OCI-LY3 (cell line): ENCODE results near the gene ERC1.
A peak's percentile ranks its signal among the peaks of the same experiment; 100 is the strongest.

Experiments used
- H2AFZ ChIP-seq: fragments of 200-600, 300-600 bp; shearing (Covaris generic); 2 replicates; pipeline ENCODE4 v1.6.0; 2014; ENCODE audit warnings: antibody characterized with exemption, low read depth, low read length
- H3K27ac ChIP-seq: fragments of 200-600, 300-600 bp; sonication (generic); 2 replicates; pipeline ENCODE4 v1.5.1; 2014; ENCODE audit warnings: mild to moderate bottlenecking, low read length, moderate library complexity, mixed read lengths
- H3K27me3 ChIP-seq: fragments of 200-600, 300-600 bp; sonication (generic); 2 replicates; pipeline ENCODE4 v1.6.1; 2014; ENCODE audit warnings: low read depth, low read length, mixed read lengths
- H3K36me3 ChIP-seq: fragments of 200-600, 300-600 bp; sonication (generic); replicated peaks from 2 replicates; pipeline ENCODE3; 2014; ENCODE audit warnings: low read depth, low read length, mixed read lengths
- H3K4me1 ChIP-seq: fragments of 300-600, 200-600 bp; sonication (generic); 2 replicates; pipeline ENCODE4 v1.6.1; 2014; ENCODE audit warnings: low read length, mixed read lengths
- H3K4me2 ChIP-seq: fragments of 200-600, 300-600 bp; sonication (generic); 2 replicates; pipeline ENCODE4 v1.6.1; 2014; ENCODE audit warnings: low read length, mixed read lengths
- H3K4me3 ChIP-seq: fragments of 300-600, 200-600 bp; sonication (generic); 2 replicates; pipeline ENCODE4 v1.5.1; 2014; ENCODE audit warnings: antibody characterized with exemption, mild to moderate bottlenecking, low read length, moderate library complexity
- H3K79me2 ChIP-seq: fragments of 300-600, 200-600 bp; shearing (Covaris generic); 2 replicates; pipeline ENCODE4 v1.6.1; 2014; ENCODE audit warnings: mild to moderate bottlenecking, low read length, mixed read lengths
- H3K9ac ChIP-seq: fragments of 300-600, 200-600 bp; shearing (Covaris generic); 2 replicates; pipeline ENCODE4 v1.6.0; 2014; ENCODE audit warnings: mild to moderate bottlenecking, low read length, moderate library complexity
- H3K9me3 ChIP-seq: fragments of 200-600, 300-600 bp; shearing (Covaris generic); 2 replicates; pipeline ENCODE4 v1.6.1; 2014; ENCODE audit warnings: low read length, mixed read lengths; ENCODE audit not compliant: insufficient read depth
- H4K20me1 ChIP-seq: fragments of 200-600, 300-600 bp; sonication (generic); 2 replicates; pipeline ENCODE4 v1.6.1; 2016; ENCODE audit warnings: low read length, mixed read lengths; ENCODE audit not compliant: insufficient read depth
- CTCF ChIP-seq: fragments of 200-600, 300-600 bp; sonication (generic); IDR thresholded peaks from 2 replicates; pipeline ENCODE4 v1.5.1; 2014; ENCODE audit warnings: antibody characterized with exemption, low read length, low read depth
- EZH2phosphoT487 ChIP-seq: fragments of 200-600 bp; shearing (Covaris generic); IDR thresholded peaks from 2 replicates; pipeline ENCODE4 v1.6.1; 2018; ENCODE audit warnings: antibody characterized with exemption, mixed run types, low read depth

Gene ERC1

DNA sequence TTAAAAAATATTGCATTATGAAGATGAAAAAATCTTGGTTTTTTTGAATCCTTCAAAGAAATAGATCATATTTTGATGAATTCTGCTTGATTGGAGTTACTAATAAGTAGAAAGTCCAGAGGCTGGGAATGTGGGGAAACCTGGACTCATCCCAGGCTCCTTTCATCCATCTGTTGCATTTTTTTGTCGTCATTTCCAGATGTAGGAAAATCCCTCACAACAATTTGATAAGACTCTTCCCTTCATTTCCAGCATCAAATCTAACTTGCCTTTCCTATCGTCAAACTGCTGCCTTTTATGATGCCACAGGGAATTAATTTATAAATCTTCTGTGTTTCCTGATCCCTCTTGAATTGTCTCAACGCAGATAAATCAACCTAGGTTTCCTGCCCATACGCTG, 391.8 kb downstream of the ERC1 start:
- Histone ChIP-seq H3K4me2 (0 out of 2 replicates have a peak overlapping the region, but pooled peaks have one; percentile 77), H3K36me3 (no peaks in the 10 kb centered on the region), H3K9me3 (no peaks in the 10 kb centered on the region), H4K20me1 (no peaks in the 10 kb centered on the region), H3K27ac (no peak overlapping the region), H3K9ac (no peak overlapping the region), H2AFZ (no peak overlapping the region), H3K4me3 (no peak overlapping the region), H3K4me1 (peaks cover 15% of the 10 kb centered on the region), H3K79me2 (no peaks in the 10 kb centered on the region), H3K27me3 (no peaks in the 10 kb centered on the region)
- no peak for TF ChIP-seq CTCF
- no peak for TF ChIP-seq EZH2phosphoT487

- TF ChIP-seq CTCF (no peak), EZH2phosphoT487 (no peak)
- Histone ChIP-seq H3K27ac (peak overlapping the region; percentile 44), H3K27me3 (no peaks in the 10 kb centered on the region), H2AFZ (peak overlapping the region; percentile 60), H3K36me3 (no peaks in the 10 kb centered on the region), H3K4me2 (peak overlapping the region; percentile 77), H4K20me1 (no peaks in the 10 kb centered on the region), H3K4me3 (peak overlapping the region; percentile 64), H3K9me3 (no peaks in the 10 kb centered on the region), H3K79me2 (no peaks in the 10 kb centered on the region), H3K4me1 (peaks cover 15% of the 10 kb centered on the region), H3K9ac (peak overlapping the region; percentile 42)
Observed at GRCh38 chr12:1383758-1384157, 392.7 kb downstream of the ERC1 start.

- Histone ChIP-seq H3K4me3 (no peak overlapping the region), H3K36me3 (no peaks in the 10 kb centered on the region), H2AFZ (no peak overlapping the region), H3K27ac (no peak overlapping the region), H3K27me3 (no peaks in the 10 kb centered on the region), H4K20me1 (no peaks in the 10 kb centered on the region), H3K4me2 (no peak overlapping the region), H3K4me1 (peaks cover 15% of the 10 kb centered on the region), H3K9ac (no peak overlapping the region), H3K79me2 (no peaks in the 10 kb centered on the region), H3K9me3 (no peaks in the 10 kb centered on the region)
- TF ChIP-seq CTCF (no peak), EZH2phosphoT487 (no peak)
Observed at GRCh38 chr12:1384910-1385309, 393.9 kb downstream of the ERC1 start.

DNA sequence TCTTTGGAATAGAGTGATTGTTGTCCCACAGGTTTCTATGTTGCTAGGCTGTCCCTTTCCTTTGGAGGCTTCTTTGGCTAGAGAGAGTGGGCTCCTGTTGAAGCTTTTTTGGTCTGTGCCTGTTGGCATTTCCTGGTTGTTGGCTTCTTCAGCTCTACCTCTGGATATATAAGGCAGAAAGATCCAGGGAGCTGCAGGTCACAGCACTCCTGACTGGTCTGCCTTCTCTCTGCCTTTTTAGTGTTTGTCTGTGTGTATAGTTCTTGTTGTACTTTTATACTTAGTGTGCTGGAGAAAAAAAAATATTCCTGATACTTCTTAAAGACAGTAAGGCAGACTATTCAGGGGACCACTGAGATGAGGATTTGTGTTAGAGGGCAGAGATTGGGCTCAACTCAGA, 400.7 kb downstream of the ERC1 start:
- Histone ChIP-seq H2AFZ (no peak overlapping the region), H3K9ac (no peak overlapping the region), H3K27ac (no peak overlapping the region), H3K4me2 (no peak overlapping the region), H3K79me2 (no peaks in the 10 kb centered on the region), H4K20me1 (no peaks in the 10 kb centered on the region), H3K4me1 (no peaks in the 10 kb centered on the region), H3K9me3 (peaks cover 13% of the 10 kb centered on the region; the same call in 1 of the 2 replicates), H3K27me3 (no peaks in the 10 kb centered on the region), H3K36me3 (peaks cover 16% of the 10 kb centered on the region), H3K4me3 (no peak overlapping the region)
- TF ChIP-seq CTCF: no peak
- no peak for TF ChIP-seq EZH2phosphoT487
